ENCODE measurements around the gene TPTE2.
"Not testable (repeated sequence)": the region's sequence is repeated elsewhere in the genome, so short reads cannot be mapped to it uniquely, and the experiment has no call there.

The TPTE2 gene

GRCh38 chr13:19519049-19519448 lies 42.3 kb downstream of the TPTE2 start:
- in situ Hi-C loops (cut with MboI; ENCODE audit: low sequenced_read_pairs), result no loop called here
- Histone ChIP-seq H3K27me3 (ENCODE audit: low read depth) (no peaks in the 10 kb centered on the region), H3K4me3 (no peak overlapping the region), H3K9me3 (no peaks in the 10 kb centered on the region), H3K36me3 (replicated peaks) (no peaks in the 10 kb centered on the region), H3K4me1 (no peaks in the 10 kb centered on the region)
- DNase-seq (ENCODE audit: low spot score in 2 of 2), result no peak

GRCh38 chr13:19507623-19508022 lies 53.7 kb downstream of the TPTE2 start:
- DNase-seq (ENCODE audit: low spot score in 2 of 2); H3K36me3 ChIP-seq (replicated peaks); in situ Hi-C loops (cut with MboI; ENCODE audit: low sequenced_read_pairs); H3K27me3 ChIP-seq (ENCODE audit: low read depth); H3K9me3 ChIP-seq; H3K4me3 ChIP-seq; H3K4me1 ChIP-seq: not testable (repeated sequence)

- DNase-seq (ENCODE audit: low spot score in 2 of 2); H3K4me1 ChIP-seq; H3K9me3 ChIP-seq; H3K36me3 ChIP-seq (replicated peaks); in situ Hi-C loops (cut with MboI; ENCODE audit: low sequenced_read_pairs); H3K4me3 ChIP-seq; H3K27me3 ChIP-seq (ENCODE audit: low read depth): not testable (repeated sequence)
These were observed 101.2 kb downstream of the TPTE2 start for GRCh38 chr13:19460126-19460525.

DNA sequence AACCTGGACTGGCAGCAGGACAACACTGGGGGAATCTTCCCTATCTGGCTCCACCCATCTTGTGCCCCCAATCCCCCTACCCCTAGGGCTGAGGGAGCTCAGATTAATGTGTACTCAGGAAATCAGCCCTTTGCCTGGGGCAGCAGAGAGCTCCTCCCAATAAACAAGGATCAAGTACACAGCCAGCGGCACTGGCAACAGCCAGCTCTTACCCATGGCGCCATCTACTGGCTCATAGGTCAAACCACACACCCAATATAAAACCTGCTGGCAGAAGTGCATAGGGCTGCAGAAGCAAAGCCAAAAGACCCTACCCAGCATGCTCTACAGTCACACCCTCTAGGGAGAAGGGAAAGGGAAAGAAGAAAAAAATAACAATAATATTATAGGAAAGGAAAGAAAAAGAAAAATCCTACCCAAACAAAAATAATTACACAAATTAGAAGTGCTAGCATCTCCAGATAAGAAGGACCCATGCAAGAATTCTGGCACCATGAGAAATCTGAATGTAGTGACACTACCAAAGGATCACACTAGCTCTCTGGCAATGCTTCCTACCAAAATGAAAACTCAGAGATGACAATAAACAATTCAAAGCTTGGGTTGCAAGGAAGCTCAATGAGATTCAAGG lies 122.2 kb downstream of the TPTE2 start:
- DNase-seq (ENCODE audit: low spot score in 2 of 2), result peak in 1 of 2 experiments; percentile 43
- in situ Hi-C loops (cut with MboI; ENCODE audit: low sequenced_read_pairs), result not testable (repeated sequence)

GRCh38 chr13:19437780-19438179 lies 123.6 kb downstream of the TPTE2 start:
- H3K27me3 ChIP-seq (ENCODE audit: low read depth); DNase-seq (ENCODE audit: low spot score in 2 of 2); in situ Hi-C loops (cut with MboI; ENCODE audit: low sequenced_read_pairs); H3K9me3 ChIP-seq; H3K36me3 ChIP-seq (replicated peaks); H3K4me3 ChIP-seq; H3K4me1 ChIP-seq: not testable (repeated sequence)

More for the DNA sequence above, 122.2 kb downstream of the TPTE2 start:
- not testable (repeated sequence) for H3K9me3 ChIP-seq; H3K36me3 ChIP-seq (replicated peaks); H3K27me3 ChIP-seq (ENCODE audit: low read depth); H3K4me3 ChIP-seq; H3K4me1 ChIP-seq

- in situ Hi-C loops (cut with MboI; ENCODE audit: low sequenced_read_pairs); DNase-seq (ENCODE audit: low spot score in 2 of 2); H3K9me3 ChIP-seq; H3K4me1 ChIP-seq; H3K36me3 ChIP-seq (replicated peaks); H3K27me3 ChIP-seq (ENCODE audit: low read depth); H3K4me3 ChIP-seq: not testable (repeated sequence)
These were observed 139.1 kb downstream of the TPTE2 start for GRCh38 chr13:19422236-19422635.

GRCh38 chr13:19412494-19412893 lies 148.8 kb downstream of the TPTE2 start:
- not testable (repeated sequence) for H3K4me3 ChIP-seq; DNase-seq (ENCODE audit: low spot score in 2 of 2)

DNA sequence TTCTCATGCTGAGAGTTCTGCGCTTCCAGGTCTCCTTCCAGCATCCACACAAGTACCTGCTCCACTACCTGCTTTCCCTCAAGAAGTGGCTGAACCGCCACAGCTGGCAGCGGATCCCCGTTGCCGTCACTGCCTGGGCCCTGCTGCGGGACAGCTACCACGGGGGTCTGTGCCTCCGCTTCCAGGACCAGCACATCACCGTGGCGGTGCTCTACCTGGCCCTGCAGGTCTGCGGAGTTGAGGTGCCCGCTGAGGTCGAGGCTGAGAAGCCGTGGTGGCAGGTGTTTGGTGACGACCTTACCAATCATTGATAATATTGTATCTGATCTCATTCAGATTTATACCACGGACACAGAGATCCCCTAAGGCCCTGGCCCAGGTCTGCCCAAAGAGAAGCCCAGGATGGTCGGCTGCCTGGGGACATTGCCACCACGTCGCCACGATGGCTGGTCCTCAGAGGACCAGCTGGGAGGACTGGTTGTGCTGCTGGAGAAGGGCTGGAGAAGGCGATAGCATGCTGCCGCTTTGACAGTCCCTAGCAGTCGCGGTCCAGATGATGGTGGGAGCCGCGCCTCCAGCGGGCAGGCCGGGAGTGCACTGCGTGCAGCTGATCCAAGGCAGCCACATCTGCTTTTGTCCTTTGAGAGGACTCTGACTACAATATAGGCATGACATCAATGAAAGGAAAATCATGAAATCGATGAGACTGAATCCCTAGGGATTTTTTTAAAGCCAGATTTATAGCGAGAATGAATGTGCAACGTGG lies 178.4 kb downstream of the TPTE2 start:
- in situ Hi-C loops (cut with MboI; ENCODE audit: low sequenced_read_pairs); H3K36me3 ChIP-seq (replicated peaks); H3K9me3 ChIP-seq; DNase-seq (ENCODE audit: low spot score in 2 of 2); H3K4me3 ChIP-seq; H3K4me1 ChIP-seq; H3K27me3 ChIP-seq (ENCODE audit: low read depth): not testable (repeated sequence)

More at GRCh38 chr13:19412494-19412893, 148.8 kb downstream of the TPTE2 start:
- H3K9me3 ChIP-seq; in situ Hi-C loops (cut with MboI; ENCODE audit: low sequenced_read_pairs); H3K27me3 ChIP-seq (ENCODE audit: low read depth); H3K4me1 ChIP-seq; H3K36me3 ChIP-seq (replicated peaks): not testable (repeated sequence)

DNA sequence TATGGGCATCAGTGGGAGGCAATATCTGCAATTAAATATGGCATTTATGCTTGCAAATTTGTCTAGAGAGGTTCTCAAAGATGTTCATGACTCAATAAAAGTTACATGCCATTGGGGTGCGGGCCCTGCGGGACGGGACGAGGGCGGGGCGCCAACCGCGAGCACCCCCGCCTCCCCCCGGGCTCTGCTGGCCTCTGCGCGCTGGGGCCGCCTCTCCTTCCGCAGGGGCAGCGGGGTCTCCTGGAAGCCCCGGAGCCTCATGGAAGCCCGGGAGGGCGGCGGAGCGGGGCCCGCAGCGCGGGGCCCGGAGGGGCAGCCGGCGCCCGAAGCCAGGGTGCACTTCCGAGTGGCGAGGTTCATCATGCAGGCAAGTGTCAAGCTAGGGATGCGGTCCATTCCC lies 179.2 kb downstream of the TPTE2 start:
- Histone ChIP-seq H3K4me3 (no peak overlapping the region), H3K4me1 (no peaks in the 10 kb centered on the region), H3K27me3 (ENCODE audit: low read depth) (no peaks in the 10 kb centered on the region), H3K36me3 (replicated peaks) (no peaks in the 10 kb centered on the region), H3K9me3 (no peaks in the 10 kb centered on the region)
- no peak for DNase-seq (ENCODE audit: low spot score in 2 of 2)
- in situ Hi-C loops (cut with MboI; ENCODE audit: low sequenced_read_pairs), result no loop called here

Measured in HAP-1 (cell line).